GM21619 (cell line): ENCODE data around the gene BYSL.
A peak's percentile ranks its signal among the peaks of the same experiment; 100 is the strongest.
"Not testable (repeated sequence)": the region's sequence is repeated elsewhere in the genome, so short reads cannot be mapped to it uniquely, and the experiment has no call there.

Experiments used
- ATAC-seq: cut with Tn5 transposase; IDR thresholded peaks from one replicate; pipeline ENCODE4 v1.9.1; 2021; ENCODE audit not compliant: unreplicated experiment

BYSL gene

DNA sequence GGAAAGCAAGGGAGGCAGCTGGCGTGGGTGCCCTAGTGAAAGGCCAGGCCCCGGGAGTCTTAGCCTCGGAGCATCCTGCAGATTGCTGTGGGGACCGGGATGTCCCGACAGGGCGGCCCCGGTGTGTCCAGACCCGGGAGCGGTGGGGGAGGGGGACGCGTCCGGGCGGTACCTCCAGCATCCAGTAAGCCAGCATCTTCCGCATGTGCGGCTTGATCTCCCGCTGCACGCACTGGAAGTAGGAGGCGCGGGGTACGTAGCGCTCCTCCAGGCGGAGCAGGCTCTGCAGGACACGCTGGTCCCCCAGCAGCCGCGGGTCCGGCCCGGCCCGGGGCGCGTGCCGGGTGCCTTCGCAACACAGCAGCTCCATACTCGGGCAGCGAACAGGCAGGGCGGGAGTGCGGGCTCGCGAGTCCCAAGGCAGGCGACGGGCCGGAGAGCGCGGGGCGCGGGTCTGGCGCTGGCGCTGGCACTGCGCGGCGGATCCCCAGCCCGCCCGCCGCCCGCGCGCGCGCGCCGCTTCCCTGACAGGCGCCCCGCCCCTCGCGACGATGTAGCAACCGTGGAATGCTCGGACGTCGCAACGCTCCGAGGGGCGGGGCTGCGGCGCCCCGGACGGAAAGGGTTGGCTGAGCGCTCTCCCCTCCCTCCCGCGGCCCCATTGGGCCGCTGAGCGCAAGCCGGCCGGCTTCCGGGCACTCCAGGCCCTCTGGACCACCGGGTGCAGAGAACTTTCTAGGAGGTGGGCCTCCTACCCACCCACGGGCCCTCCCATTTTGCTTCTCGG is 20.2 kb downstream of the BYSL start, which contains the start of gene CCND3:
Gene CCND3 (minus strand): TSS at position 529 of the 787 bp plus-strand sequence. CDS start 159 bp downstream, at position 370.
- peak; percentile 90 for ATAC-seq

DNA sequence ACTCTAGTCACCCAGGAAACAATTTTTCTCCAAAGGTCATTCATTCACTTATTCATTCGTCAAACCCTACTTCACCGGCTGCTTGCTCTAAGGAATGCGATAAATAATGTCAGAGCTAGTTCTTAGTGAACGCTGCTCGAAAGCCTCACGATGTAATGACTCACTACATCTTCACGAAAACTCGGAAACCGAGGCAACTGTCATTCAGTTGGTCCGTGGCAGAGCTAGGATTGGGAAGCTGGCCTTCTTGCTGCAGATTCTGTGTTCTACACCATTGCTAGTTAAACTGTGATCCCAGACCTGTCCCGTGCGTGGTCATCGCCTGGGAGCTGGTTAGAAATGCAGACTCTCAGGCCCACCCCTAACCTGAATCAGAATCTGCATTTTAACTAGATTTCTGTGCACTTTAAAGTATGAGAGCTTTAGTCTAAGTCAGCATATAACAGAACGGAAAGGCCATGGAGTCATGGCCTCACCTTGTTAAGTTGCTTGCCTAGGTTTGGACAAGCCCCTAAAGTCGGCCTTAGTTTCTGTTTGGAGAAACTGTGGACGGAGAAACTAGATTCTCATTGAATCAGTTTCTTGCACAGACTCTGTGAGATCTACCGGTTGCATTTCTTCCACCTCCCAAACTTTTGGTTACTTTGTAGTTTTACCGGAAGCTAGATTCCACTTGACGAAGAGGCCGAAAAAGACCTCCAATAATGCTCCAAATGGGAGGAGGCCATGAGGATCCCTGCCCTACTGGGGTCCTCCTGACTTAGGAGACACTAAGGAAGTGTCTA is 21.0 kb downstream of the BYSL start:
- ATAC-seq, result no peak

DNA sequence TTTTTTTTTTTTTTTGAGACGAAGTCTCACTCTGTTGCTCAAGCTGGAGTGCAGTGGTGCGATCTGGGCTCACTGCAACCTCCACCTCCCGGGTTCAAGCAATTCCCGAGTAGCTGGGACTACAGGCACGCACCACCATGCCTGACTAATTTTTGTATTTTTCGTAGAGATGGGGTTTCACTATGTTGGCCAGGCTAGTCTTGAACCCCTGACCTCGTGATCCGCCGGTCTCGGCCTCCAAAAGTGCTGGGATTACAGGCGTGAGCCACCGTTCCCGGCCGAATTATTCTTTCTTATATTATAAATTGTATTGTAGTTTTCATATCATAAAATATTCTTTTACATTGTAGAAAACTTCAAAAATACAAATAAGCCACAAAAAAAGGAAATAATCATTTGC is 21.6 kb downstream of the BYSL start:
- not testable (repeated sequence) for ATAC-seq

DNA sequence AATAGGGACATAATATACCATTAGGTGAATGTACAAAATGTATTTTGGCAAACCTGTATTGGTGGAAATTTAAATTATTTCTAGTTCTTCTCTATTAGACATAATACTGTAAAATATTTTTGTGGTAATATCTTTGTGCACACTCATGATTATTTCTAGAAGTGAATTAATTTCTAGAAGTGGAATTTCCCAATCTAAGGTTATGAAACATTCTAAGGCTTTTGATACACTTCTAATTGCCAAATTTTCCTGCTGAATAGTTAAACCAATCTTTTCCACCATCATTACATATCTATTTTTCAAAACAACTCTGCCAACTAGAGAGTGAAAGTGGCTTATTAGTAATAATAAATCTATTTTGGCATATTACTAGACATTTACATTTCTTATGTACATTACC is 22.2 kb downstream of the BYSL start:
- ATAC-seq, result no peak

DNA sequence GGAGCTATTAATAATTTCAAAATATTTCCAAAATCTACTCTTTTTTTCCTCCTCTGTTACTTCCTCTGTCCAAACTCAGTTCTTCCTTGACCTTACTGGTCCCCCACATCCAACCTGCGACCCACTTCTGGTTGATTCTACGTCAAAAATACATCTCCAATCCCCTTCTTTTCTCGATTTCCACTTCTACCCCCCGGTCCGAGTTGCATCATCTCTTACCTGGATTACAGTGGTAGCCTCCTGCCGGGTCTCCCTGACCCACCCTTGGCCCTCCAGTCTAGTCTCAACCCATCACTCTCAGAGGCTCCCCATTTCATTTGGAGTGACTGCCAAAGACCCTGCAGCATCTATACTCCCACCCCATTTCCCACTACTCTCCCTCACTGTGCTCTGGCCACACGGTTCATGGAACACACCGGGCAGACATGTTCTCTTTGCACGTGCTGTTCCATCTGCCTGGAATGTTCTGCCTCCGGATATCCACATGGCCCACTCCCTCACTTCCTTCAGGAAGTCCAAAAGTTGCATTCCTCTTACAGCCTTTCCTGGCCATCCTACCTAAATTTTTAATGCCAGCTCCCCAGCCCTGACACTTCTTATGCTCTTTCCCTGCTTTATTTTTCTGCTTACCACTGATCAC is 26.4 kb downstream of the BYSL start:
- ATAC-seq, result no peak

DNA sequence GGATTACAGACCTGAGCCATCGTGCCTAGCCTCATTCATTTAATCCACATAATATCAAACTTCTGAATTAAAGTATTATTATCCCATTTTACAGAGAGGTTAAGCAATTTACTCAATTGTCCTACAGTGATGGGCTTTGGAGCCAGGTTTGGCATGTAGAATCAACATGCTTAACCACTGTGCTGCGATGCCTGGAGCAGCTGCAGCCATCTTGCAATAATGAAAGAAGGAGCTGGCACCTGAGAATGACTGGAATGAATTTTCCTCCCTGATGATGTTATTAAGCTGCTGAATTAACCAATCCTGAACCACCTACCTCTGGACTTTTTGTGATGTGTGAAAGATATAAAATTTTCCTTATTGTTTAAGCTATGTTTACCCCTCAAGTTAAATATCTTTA is 33.4 kb downstream of the BYSL start:
- ATAC-seq, result no peak

DNA sequence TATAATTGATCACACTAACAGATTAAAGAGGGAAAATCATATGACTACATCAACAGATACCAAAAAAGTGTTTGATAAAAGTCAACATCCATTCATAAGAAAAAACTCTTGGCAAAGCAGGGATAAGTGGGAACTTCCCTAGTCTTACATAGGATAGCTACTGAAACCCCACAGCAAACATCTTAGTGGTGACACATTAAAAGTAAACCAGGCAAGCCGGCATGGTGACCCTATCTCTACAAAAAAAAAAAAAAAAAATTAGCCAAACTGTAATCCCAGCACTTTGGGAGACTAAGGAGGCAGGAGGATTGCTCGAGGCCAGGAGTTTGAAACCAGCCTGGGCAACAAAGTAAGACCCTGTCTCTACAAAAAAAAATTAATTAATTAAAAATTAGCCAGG is 34.1 kb downstream of the BYSL start:
- ATAC-seq, result no peak

DNA sequence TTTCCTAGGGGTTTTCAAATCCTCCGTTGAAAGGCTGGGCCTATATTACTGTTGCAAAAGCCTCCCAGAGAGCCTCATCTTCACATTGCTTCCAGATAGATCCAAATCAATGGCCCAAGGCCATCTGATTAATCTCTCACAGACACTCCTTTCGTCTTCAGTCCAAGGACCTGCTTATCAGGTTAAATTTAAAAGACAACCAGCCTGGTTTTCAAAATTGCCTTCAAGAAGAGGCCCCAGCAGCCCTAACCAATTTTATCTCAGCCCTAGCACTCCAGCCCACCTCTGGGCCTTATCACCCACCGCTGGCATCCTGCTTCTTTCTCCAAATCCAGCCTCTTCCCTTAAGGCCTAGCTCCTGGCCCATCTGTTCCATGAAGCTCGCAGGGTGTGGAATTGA is 35.8 kb downstream of the BYSL start:
- no peak for ATAC-seq

DNA sequence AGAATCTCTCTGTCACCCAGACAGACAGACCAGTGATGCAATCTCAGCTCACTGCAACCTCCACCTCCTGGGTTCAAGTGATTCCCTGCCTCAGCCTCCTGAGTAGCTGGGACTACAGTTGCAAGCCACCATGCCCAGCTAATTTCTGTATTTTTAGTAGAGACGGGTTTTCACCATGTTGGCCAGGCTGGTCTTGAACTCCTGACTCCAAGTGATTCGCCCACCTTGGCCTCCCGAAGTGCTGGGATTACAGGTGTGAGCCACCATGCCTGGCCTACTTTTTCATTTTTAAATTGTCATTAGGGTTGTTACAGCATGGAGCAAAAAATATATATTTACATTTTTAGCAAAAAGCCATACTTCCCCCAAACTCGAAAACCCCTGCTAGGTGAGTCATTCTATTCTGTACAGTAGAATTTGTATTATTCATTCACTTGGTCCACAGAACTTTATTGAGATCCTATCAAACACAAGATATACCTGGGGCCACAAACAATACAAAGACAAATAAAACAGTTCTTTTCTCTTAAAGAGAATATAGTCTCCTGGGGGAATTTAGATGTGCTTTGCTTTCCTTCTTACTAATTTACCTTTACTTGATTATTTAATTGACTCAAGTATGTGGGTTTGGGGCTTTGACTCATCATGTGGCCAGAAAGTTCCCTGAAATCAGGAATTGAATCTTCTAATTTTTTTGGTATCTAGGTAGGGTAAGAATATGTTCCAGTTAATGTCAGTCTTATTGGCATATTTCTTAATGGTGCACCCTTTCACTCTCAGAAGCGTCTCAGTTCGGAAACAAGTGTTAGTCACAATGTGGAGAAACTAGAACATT is 36.9 kb downstream of the BYSL start:
- ATAC-seq, result no peak

DNA sequence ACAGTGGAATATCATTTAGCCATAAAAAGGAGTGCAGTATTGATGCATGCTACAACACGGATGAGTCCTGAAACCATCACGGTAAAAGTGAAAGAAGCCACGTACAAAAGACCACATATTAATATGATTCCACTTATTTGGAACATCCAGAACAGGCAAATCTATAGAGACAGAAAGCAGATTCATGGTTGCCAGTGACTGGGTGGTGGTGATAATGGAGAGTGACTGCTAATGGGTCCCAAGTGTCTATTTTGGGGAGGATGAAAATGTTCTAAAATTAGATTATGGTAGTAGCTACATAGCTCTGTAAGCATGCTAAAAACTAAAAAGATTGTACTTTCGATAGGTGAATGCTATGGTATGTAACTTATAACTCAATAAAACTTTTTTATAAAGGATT is 38.7 kb downstream of the BYSL start:
- ATAC-seq, result no peak

DNA sequence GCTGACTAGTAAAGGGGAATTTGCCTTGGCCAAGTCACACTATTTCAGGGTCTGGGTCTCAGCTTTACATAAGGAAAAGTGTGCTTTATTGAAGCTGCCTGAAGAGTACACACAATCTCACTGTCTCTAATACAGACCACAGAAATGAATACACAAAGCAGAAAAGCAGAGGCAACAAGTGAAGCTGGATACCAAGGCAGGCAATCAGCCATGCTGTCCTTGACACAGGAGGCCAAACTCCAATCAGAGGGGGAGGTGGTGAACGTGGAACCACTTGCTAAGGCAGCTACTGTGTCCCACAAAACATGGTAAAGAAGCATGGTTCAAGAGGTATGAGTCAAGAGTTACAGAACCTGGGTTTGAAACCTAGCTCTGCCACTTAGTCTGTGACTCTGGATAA is 42.1 kb downstream of the BYSL start:
- ATAC-seq, result no peak

DNA sequence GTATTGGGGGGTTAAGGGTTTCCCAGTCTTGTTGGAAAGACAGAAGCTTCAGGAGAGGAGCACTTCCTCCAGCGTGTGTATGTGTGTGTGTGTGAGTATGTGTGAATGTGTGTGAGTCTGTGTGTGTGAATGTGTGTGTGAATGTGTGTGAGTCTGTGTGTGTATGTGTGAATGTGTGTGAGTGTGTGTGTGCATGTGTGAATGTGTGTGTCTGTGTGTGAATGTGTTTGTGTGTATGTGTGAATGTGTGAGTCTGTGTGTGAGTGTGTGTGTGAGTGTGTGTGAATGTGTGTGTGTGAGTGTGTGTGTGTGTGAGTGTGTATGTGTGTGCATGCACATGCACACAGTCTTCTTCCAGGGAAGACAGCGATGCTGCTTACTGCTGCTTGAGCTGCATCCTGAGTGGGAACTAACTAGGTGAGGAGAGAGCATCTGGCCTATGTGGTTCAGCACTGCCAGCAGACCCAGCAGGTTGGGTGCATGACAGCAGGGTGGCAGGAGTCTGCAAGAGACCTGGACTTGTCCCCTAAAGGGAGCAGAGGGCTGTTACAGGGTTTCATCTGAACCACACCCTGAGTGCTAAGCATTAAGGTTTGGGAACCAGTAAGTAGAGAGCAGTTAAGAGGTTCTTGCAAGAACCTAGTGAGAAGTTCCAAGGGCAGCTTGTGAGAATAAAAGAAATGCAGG is 43.0 kb downstream of the BYSL start:
- no peak for ATAC-seq

DNA sequence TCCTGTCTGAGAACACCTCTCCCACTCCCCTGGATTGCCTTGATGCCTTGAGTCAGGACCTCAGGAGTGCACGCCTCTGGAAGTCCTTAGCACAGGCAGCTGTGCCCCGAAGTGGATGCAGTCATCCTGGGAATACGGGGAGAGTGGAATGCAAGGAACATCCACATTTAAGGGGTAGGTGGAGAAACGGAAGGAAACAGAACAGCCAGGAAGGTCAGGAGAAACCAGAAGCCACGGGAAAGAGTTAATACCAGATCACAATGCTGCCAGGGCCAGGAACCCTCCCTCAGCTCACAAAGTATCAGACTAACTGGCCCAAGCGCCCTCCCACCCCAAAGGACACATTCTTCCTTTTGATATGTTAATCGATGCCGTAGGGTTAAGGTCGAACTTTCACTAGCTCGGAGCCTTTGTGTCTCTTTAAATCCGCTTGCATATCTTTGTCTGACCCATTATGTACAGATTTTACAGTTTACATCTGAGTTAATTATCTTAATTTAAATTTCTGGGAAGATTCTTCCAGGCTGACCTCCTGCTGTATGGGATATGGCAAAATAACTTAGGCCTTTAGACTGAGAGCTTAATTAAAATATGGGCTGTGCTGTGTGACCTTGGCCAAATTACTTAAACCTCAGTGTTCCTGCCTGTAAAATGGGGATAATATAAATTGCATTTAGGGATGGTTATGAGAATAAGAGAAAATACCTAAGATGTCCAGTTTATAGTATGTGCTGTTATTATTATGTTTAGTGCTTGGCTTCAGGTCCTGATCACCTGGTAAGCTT is 44.3 kb downstream of the BYSL start:
- no peak for ATAC-seq

DNA sequence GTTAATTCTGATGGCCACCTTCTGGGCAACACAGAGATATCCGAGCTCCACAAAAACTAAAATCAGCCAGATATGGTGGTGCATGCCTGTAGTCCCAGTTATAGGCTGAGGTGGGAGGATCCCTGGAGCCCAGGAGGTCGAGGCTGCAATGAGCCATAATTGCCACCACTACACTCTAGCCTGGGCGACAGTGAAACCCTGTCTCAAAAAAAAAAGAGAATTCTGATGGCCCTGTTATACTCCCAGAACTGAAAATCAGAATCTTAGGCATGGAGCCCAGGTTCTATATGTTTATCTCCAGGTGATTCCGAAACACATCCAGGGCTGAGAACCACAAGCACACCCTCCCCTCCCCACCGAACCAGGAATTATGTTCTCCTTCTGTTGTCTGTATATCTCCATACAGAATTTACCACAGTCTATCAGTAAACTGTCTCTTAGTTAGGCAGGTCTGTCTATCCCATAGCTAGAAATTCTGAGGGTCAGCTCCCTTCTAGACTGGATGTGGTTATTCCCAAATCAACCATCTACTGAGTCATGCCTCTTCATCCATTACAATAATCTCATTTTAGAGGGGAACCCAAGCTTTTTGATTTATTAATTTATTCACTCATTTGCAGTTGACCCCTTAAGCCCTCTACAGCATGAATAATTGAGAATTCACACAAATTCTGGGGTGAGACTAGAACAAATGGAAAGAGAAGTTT is 45.1 kb downstream of the BYSL start:
- no peak for ATAC-seq

DNA sequence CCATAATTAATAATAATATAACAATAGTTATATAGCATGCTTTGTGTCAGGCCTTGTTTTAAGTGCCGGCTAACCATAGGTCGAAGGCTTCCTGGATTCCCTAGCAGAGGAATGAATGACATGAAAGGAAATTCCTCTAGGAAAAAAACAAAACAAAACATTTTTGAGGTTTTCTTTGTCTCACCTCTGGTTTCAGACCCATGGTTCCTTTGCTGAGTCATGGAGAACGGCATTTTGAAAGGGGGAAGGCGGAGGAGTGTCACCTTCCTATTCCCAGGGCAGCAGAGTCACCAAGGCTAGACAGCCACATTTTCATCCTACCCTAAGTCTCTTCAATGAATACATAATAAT is 45.6 kb downstream of the BYSL start:
- ATAC-seq, result no peak

DNA sequence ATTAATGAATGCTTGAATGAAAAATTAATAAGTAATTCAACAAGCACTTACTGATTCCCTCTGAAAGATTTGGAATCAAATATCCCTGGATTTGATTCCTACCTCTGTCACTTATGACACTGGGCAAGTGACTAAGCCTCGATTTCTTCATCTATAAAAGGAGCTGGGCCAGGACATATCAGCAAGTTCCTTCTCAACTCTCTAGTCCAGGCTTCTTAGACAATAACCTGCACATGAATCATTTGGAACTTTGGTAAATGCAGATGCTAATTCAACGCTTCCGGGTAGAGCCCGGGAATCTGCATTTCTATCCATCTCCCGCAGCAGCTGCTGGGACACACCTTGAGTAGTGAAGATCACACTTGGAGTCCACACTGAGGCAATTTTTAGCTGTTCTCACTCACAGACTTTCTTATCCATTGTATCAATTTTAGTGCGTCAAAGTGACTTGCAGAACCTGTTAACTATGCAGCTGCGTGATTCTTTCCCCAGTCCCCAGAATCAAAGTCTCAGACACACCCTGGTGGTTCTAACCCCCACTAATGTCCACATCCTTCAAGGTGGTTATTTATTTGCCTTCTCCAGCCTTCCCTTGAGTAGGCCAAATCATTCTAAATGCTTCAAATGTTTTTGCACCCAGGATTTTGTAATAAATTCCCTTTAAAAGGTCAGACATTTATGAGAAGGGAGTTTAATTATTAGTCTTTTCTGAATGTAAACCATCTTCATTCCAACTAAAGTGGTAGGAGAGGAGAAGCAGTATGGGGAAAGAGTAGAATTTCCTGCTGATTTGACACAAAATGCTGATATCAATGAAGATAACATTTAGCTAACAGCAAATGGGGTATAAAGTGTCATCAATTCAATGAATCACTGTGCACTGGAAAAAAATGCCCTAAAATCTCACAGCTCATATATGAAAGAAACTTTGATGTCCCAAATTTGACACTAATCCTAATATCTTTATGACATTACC is 46.3 kb downstream of the BYSL start:
- ATAC-seq, result no peak

DNA sequence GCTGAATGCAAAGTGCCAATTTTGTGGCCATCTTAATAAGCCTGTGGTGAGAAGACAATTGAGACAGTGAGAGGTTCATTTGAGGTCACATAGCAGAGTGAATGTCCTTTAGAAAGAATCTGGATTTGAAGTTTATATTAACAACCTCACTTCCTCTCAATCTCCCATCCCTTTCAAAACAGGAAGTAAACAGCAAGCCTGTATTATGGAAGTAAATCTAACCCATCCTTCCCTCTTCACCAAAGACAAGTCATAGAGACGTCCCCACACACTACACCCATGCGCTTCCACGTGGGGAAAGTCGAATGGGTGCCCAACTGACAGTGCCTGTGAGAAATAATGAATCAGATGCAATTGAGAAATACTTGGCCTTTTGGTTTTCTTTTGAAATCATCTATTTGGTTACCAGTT is 49.1 kb downstream of the BYSL start:
- no peak for ATAC-seq

DNA sequence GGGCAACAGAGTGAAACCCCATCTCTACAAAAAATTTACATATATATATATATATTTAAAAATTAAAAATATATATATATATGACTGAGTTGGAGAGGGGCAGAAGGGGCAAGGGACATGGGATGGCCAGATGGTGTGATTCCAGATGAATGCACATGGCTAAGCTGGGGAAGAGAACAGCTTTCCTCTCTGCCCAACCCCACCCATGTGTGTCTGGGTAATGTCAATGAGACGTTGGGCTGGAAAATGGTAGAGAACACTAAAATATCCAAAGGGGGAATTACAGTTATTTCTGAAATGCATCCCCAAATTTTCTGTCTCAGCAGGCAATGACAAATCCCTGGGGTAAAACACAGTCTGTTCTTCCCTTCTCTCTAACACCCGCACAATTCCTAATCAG is 51.5 kb downstream of the BYSL start:
- ATAC-seq, result no peak
